ENCODE data around the gene TBC1D20. TPM values are rescaled to one million over a fixed set of nuclear protein-coding genes. Genes with fewer than 3 reads are reported as not detected.

The TBC1D20 gene
- total RNA-seq, 1 experiment from 2014 or later: 32.3 TPM

DNA sequence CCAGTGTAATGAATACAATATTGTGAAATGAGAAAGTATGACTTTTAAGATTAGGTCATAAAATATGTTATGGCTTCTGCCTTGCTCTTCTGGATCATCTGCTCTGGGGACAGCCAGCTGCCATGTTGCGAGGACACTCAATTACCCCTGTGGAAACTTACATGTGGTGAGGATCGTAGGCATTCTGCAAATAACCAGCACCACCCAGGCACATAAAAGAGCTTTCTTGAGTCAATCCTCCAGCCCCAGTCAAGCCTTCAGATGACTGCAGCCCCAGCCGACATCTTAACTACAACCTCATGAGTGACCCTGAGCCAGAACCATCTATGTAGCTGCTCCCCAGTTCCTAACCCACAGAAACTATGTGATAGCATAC lies 58.8 kb downstream of the TBC1D20 start:
- Histone ChIP-seq H3K9me2 (ENCODE audit: insufficient read depth) (no peaks in the 10 kb centered on the region), H2AFZ (ENCODE audit: low read depth, low read length, poor library complexity, severe bottlenecking) (no peak overlapping the region), H3K36me3 (ENCODE audit: control insufficient read depth in 1 of 2, insufficient read depth in 2 of 2, low read length in 2 of 2) (no peaks in the 10 kb centered on the region), H4K20me1 (ENCODE audit: insufficient read depth) (no peaks in the 10 kb centered on the region), H3K9me3 (ENCODE audit: control insufficient read depth in 1 of 2, insufficient read depth in 1 of 2, low read depth in 1 of 2, low read length in 2 of 2) (peaks cover 0 to 6% of the 10 kb centered on the region in 2 experiments; a peak in 1 of 4 replicates), H3K27ac (ENCODE audit: low read depth, low read length) (no peak overlapping the region), H3K4me3 (replicated peaks in 1 of 2; ENCODE audit: low read depth in 1 of 2, low read length in 2 of 2) (no peak overlapping the region), H3K79me2 (ENCODE audit: insufficient read depth, low read length) (peaks cover 4% of the 10 kb centered on the region), H3K4me1 (ENCODE audit: control insufficient read depth in 1 of 2, insufficient read depth in 2 of 2, low read length in 2 of 2) (peaks cover 22 to 42% of the 10 kb centered on the region in 2 experiments), H3K27me3 (ENCODE audit: insufficient read depth, low read length) (no peaks in the 10 kb centered on the region), H3K4me2 (ENCODE audit: low read length) (no peak overlapping the region), H3K9ac (ENCODE audit: low read length) (no peak overlapping the region)
- DNase-seq (ENCODE audit: low read depth, low spot score) (no peak), ATAC-seq (no peak)
- CTCF ChIA-PET: no interaction called here
- no TSS peak for BruUV-seq (replicated peaks)
- POLR2A ChIA-PET: interaction anchor here (19.5 kb wide), 1 partner anchor 30 kb away, joined by 639 read pairs; the partner anchor contains the start of gene TRIB3
- intact Hi-C loops (cut with micrococcal nuclease): loop anchor here (2.0 to 5.0 kb wide), 2 partner anchors 23 to 41 kb away; partner anchors contain the start of gene TRIB3
- TF ChIP-seq, protein P1, sequence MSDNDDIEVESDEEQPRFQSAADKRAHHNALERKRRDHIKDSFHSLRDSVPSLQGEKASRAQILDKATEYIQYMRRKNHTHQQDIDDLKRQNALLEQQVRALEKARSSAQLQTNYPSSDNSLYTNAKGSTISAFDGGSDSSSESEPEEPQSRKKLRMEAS (IDR thresholded peaks at IDR 0.05): no peak
- TF ChIP-seq ZFX (IDR thresholded peaks at IDR 0.05) (no peak), YY1 (IDR thresholded peaks at IDR 0.05; ENCODE audit: extremely low read depth, insufficient replicate concordance, low read depth, low read length) (no peak)
- RAD21 ChIA-PET (ENCODE audit: low non-redundant PET in 1 of 2, low total read pairs in 2 of 2, uncharacterized antibody in 2 of 2, unreplicated experiment in 2 of 2): no interaction called here

DNA sequence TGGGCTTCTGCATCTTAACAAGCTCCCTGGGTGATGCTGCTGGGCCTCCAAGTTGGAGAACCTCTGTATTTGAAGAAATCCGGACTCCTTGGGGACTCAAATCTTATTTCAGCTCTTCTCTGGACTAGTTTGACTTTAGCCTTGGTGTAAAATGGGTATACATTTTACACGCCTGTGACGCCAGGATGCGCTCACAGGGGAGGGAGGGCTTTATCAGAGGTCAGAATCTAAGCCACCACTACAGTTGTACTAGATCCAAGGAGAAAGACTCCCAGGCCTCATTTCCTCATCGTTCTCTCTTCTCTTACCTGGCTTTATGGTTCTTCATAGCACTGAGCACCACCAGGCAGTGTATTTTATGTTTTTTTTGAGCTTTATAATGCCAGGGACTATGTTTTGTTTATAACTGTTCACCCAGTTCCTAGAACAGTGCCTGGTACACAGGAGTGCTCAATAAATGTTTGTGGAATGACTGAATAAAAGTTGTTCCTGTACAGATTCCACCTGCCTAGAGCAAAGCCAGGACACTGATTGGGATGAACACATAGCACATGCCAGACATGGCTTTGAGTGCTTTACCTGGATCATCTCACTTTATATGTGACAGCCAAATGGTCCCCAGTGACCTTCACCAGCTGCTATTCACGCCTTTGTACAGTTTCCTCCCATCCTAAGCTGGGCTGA lies 59.3 kb downstream of the TBC1D20 start:
- H3K36me3 ChIP-seq (ENCODE audit: control insufficient read depth in 1 of 2, insufficient read depth in 2 of 2, low read length in 2 of 2): no peaks in the 10 kb centered on the region
- peaks cover 22 to 42% of the 10 kb centered on the region in 2 experiments for H3K4me1 ChIP-seq (ENCODE audit: control insufficient read depth in 1 of 2, insufficient read depth in 2 of 2, low read length in 2 of 2)
- no peak overlapping the region for H3K9ac ChIP-seq (ENCODE audit: low read length)
- H2AFZ ChIP-seq (ENCODE audit: low read depth, low read length, poor library complexity, severe bottlenecking): no peak overlapping the region
- H3K9me2 ChIP-seq (ENCODE audit: insufficient read depth): no peaks in the 10 kb centered on the region
- TF ChIP-seq YY1 (IDR thresholded peaks at IDR 0.05; ENCODE audit: extremely low read depth, insufficient replicate concordance, low read depth, low read length) (no peak), FOSL1 (IDR thresholded peaks at IDR 0.05; ENCODE audit: low read depth) (no peak), ZNF274 (IDR thresholded peaks at IDR 0.05; ENCODE audit: low read depth, low read length) (no peak), POLR2AphosphoS5 (IDR thresholded peaks at IDR 0.05; ENCODE audit: low read depth, low read length) (no peak), ZFX (IDR thresholded peaks at IDR 0.05) (no peak), CEBPB (IDR thresholded peaks at IDR 0.05; ENCODE audit: low read depth) (no peak), TCF7L2 (IDR thresholded peaks at IDR 0.05; ENCODE audit: borderline replicate concordance, extremely low read depth, insufficient read depth, insufficient read length) (no peak), JUND (IDR thresholded peaks at IDR 0.05) (no peak), ELF1 (IDR thresholded peaks at IDR 0.05; ENCODE audit: borderline replicate concordance, low read depth) (no peak)
- TF ChIP-seq, protein P1 (IDR thresholded peaks at IDR 0.05): no peak
- TF ChIP-seq, protein P2, sequence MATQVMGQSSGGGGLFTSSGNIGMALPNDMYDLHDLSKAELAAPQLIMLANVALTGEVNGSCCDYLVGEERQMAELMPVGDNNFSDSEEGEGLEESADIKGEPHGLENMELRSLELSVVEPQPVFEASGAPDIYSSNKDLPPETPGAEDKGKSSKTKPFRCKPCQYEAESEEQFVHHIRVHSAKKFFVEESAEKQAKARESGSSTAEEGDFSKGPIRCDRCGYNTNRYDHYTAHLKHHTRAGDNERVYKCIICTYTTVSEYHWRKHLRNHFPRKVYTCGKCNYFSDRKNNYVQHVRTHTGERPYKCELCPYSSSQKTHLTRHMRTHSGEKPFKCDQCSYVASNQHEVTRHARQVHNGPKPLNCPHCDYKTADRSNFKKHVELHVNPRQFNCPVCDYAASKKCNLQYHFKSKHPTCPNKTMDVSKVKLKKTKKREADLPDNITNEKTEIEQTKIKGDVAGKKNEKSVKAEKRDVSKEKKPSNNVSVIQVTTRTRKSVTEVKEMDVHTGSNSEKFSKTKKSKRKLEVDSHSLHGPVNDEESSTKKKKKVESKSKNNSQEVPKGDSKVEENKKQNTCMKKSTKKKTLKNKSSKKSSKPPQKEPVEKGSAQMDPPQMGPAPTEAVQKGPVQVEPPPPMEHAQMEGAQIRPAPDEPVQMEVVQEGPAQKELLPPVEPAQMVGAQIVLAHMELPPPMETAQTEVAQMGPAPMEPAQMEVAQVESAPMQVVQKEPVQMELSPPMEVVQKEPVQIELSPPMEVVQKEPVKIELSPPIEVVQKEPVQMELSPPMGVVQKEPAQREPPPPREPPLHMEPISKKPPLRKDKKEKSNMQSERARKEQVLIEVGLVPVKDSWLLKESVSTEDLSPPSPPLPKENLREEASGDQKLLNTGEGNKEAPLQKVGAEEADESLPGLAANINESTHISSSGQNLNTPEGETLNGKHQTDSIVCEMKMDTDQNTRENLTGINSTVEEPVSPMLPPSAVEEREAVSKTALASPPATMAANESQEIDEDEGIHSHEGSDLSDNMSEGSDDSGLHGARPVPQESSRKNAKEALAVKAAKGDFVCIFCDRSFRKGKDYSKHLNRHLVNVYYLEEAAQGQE (IDR thresholded peaks at IDR 0.05; ENCODE audit: low read depth): no peak
- ChIA-PET CTCF (no interaction called here), RAD21 (ENCODE audit: low non-redundant PET in 1 of 2, low total read pairs in 2 of 2, uncharacterized antibody in 2 of 2, unreplicated experiment in 2 of 2) (interaction anchor here in 1 of 2 experiments (0.6 kb wide), 1 partner anchor 76 kb away, joined by 4 read pairs; no protein-coding TSS in a partner anchor), POLR2A (interaction anchor here (0.6 to 19.5 kb wide), 2 partner anchors 29 to 102 kb away, joined by 5 to 639 read pairs; partner anchors contain the start of gene TRIB3)
- H3K79me2 ChIP-seq (ENCODE audit: insufficient read depth, low read length): no peaks in the 10 kb centered on the region
- no peak overlapping the region for H3K4me3 ChIP-seq (replicated peaks in 1 of 2; ENCODE audit: low read depth in 1 of 2, low read length in 2 of 2)
- no peak for DNase-seq (ENCODE audit: low read depth, low spot score)
- no TSS peak for BruUV-seq (replicated peaks)
- no peak for ATAC-seq
- H3K4me2 ChIP-seq (ENCODE audit: low read length): no peak overlapping the region
- intact Hi-C loops (cut with micrococcal nuclease): loop anchor here (2.0 to 5.0 kb wide), 2 partner anchors 22 to 41 kb away; partner anchors contain the start of gene TRIB3
- H4K20me1 ChIP-seq (ENCODE audit: insufficient read depth): no peaks in the 10 kb centered on the region
- H3K9me3 ChIP-seq (ENCODE audit: control insufficient read depth in 1 of 2, insufficient read depth in 1 of 2, low read depth in 1 of 2, low read length in 2 of 2): peaks cover 0 to 6% of the 10 kb centered on the region in 2 experiments; a peak in 1 of 4 replicates
- no peaks in the 10 kb centered on the region for H3K27me3 ChIP-seq (ENCODE audit: insufficient read depth, low read length)
- no peak overlapping the region for H3K27ac ChIP-seq (ENCODE audit: low read depth, low read length)
